Embryonic facial prominence (tissue), 1 donor: ENCODE results near the gene COPZ1.
"Not testable (repeated sequence)": the region's sequence is repeated elsewhere in the genome, so short reads cannot be mapped to it uniquely, and the experiment has no call there.

Experiments
- DNase-seq: peaks from one replicate; pipeline ENCODE4 v3.0.0-alpha.2; 2016; ENCODE audit errors: extremely low spot score

Gene COPZ1

DNA sequence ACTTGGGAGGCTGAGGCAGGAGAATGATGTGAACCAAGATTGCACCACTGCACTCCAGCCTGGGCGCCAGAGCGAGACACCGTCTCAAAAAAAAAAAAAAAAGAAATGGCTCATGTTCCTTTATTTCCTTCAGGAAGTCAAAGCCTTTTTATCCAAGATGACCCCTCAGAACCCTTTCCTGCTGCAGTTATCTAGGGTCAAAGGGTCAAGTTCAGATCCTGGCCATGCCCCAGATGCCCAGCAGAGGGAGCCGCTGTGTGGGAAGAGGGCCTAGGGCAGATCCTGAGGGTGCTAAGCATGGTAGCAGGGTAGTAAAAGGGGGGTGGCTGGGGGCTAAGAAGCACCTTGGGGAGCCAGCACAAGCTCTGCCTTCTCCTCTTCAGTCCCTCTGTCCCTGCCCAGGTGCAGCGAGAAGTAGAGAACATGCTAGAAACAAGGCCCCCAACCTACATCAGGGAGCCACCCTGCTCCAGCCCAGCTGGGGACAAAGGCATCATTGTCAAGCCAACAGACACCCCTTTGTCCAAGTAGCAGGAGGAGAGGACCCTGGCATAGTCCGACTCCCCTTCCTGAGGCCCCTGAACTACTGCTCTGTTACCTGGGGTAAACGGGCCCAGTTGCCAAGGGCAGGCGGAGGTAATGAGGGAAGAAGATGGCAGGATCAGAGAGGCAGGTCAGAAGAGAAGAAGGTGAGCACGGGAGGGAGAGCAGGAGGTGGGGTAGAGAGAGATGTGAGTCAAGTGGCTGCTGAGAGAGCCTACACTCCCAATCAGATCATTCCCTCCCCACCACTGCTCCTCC, 30.6 kb upstream of the COPZ1 start:
- DNase-seq, result no peak

DNA sequence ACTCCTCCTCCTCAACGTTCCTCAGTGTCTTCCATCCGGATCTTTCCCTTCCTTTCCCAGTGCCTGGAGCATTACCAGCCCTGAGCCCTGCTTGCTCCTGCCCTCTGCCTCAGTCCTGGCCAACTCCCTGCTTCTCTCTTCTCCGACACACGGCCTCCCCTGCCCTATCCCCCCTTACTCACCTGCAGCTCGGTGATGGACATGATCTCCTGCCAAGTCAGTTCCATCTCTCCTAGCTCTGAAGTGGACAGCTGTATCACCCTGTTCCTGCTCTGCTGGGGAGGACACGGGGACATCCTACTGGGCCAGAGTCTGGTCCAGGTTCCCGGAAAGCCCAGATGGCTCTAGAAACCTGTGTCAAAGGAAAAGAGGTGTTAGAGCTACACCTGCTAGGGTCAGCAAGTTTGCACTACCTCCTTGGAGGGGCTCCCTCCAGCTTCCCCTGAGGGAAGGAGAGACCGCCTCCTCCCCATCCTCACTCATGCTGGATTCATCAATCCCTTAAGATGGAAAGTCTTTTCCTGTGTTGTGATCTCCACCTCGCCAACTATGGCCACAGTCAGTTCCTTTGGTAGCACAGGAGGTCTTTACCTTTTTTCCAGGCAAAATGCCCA, 29.9 kb upstream of the COPZ1 start:
- no peak for DNase-seq

DNA sequence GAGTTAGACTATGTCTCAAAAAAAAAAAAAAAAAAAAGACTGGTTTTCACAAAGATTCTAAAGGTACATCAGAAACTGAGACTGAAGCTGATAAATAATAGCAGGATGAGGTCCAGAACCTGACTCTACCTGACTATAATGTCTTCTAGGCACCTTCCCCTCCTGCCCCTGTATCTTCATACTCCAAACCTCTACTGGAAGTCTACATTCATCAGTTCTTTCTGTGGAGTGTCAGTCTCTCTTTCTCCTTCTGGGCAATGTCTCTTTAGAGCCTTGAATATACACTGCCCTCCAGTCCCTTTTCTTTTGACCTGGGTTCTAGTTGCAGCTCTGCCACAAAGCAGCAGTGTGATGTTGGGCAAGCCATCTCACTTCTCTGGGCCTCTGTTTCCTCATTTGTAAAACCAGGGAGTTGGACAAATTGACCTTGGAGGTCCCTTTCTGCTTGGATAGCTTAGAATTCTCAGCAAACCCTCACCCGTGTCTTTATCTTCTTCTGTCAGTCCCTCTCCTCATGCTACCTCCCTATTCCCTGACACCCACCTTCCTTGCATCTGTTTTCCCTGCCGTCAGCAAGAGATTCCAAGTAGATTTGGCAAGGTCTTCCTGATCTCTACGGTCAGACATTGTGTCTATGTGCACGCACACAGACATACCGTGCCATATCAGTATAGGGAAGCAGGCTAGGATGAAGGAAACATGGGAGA, 28.4 kb upstream of the COPZ1 start:
- DNase-seq, result no peak

DNA sequence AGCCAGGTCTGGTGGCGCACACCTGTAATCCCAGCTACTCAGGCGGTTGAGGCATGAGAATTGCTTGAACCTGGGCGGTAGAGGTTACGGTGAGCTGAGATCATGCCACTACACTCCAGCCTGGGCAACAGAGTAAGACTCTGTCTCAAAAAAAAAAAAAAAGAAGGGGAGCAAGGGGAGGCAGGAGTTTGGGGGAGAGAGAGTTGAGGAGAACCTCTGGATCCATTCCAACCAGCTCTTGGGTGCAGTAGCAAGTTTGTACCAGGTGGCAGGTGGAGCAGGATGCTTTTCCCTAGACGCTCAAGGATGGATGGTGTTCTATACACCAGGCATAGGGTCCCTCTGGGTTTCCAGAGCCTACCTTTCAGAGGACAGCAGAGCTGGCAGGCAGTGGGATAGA, 26.0 kb upstream of the COPZ1 start:
- no peak for DNase-seq

DNA sequence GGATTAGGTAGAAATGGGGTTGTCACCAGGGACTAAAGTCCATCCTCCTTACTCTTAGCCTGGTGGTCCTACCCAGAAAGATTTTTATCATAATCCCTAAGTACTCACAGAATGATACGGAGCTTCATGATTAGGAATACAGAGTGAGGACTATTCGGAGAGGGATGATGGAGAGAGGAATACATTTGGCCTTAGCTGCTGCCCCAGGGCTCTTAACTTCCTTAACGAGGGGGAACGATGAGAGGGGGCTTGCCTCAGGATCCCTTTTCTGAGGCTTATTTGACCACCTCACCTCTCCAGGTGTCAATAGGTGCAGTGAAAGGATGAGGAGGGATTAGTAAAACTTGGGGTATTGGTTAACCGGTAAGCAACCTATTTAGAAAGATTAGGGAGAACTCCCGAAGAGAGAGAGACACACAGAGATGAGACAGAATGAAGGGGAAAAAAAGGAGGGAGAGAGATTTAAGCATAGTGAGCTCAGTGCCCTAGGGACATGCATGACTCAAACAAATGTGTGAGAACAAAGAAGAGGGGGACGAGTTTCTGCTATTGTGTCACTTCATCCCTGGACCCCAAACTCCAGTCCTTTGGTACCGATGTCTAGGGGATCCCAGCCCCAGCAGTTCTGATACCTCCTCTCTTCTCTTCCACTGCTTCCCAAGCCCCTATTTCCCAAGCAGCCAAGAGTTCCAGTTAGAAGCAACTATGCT, 25.3 kb upstream of the COPZ1 start:
- DNase-seq, result no peak

DNA sequence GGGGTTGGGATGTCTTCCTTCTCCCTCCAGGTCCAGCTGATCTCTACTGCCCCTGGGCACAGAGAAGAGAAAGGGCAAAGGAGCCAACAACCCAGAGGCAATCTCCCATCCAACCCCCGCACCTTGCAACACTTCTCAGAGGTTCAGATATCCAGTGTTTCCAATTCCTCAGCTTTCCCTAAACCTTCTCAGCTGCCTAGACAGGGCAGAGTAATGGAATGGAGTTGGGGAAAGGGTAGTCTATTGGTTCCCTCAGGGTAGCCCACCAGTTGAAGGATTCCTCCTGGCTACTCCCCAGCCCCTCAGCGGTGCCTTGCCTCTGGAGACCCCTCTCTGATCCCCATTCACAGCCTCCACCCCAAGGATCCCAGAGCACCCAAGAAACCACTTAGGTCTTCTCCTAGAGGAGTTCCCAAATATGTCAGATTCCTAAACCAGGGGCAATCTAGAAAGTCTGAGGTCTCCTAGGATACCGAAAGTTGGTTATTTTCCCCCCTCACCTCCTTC, 24.7 kb upstream of the COPZ1 start:
- no peak for DNase-seq

DNA sequence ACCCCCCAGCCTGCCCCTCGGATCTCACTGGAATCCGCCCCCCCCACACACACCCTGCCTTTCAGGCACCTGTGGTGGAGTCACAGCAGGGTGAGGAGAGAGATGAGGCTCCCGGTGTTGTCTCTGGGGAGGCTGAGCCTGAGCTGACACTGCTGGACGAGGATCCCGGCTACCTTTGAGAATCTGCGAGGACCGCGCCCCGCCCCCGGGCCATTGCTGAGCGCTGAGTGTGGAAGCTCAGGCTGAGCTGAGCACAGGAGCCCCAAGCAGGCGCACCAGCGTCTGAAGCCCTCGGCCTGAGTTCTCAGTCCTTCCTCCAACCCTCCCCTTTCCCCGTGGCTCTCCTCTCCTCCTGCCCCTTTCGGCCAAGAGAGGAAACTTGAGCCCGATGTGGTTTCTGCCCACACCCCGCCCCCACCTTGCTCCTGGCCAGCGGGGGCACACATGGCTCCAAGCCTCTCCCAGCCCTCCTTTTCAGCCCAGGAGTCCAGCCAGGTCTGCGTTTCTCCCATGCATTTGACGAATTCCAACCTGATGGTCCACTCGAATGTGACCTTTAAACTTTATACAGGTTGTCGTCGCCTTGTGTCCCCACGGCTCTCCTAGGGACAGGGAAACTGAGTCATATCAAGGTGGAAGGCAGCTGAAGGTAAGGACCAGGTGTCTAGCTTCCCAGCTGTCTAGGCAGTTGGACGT, 24.1 kb upstream of the COPZ1 start, which contains the start of gene NFE2:
NFE2 (minus strand) TSS at position 284 of the 696 bp plus-strand sequence. CDS start 5,767 bp downstream, outside the sequence.
- DNase-seq, result no peak

DNA sequence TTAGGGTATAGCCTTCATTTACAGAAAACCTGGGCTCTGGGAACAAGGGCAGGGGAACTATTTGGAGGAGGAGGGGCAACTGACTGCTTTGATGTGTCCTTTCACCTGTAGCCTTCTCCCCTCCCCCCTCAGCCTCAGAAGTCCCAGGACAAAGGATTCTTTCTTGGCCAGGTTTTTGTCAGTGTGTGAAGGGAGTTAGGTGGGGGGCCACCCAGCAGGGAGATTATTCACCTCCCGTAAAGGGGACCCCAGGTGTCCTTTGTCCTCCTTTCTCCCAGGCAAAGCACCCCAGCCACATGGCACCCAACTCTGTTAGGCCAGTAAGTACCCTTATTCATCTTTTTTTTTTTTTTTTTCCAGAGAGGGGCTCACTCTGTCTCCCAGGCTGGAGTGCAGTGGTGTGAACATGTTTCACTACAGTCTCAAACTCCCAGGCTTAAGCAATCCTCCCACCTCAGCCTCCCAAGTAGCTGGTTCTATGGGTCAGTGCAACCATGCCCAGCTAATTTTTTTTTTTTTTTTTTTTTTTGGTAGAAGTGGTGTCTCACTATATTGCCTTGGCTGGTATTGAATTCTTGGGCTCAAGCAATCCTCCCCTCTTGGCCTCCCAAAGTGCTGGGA, 23.4 kb upstream of the COPZ1 start:
- no peak for DNase-seq

DNA sequence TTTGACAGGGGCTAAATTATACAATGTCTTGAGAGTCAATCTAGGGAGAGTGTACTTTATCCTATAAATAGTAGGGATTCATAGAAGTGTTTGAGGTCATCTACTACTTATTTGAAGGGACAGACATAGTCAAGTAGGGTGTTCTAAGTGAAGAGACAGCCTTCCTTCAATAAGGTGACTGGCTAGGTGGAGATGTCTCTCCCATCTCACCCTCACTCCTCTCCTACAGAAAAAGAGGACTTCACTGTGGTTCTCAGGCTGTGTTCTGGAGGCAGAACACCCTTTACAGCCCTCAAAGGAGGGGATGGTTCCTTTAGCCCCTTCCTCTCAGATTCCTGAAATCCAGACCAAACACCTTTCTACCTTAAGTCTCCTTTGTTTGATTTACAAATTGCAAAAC, 21.3 kb upstream of the COPZ1 start:
- no peak for DNase-seq

DNA sequence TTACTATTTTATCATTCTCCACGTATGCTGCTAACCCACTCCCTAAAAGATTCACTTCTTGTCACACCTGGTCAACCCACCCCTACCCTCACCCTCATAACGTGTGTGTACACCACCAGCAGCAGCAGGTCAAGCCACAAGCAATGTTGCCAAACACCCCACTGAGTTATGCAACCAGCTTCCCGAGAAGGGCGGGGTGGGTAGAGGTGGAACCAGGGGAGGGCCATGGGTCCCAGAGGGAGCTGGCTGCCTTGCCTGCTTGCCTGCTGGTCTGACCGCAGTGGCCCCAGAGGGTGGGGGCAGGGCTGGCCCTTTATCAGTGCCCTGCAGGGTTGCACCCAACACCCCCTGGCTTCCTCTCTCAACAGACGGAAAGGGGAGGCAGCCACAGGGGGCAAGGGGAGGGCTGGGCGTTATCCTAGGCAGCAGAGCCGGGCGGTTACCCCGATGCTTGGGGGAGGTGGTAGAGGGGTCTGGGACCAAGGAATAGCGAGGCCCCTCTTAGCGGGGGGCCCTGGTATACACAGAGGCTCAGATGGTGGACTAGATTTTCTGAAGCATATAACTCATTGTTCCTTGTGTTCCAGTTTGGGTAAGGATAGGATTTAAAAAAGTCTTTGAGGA, 20.6 kb upstream of the COPZ1 start:
- no peak for DNase-seq

DNA sequence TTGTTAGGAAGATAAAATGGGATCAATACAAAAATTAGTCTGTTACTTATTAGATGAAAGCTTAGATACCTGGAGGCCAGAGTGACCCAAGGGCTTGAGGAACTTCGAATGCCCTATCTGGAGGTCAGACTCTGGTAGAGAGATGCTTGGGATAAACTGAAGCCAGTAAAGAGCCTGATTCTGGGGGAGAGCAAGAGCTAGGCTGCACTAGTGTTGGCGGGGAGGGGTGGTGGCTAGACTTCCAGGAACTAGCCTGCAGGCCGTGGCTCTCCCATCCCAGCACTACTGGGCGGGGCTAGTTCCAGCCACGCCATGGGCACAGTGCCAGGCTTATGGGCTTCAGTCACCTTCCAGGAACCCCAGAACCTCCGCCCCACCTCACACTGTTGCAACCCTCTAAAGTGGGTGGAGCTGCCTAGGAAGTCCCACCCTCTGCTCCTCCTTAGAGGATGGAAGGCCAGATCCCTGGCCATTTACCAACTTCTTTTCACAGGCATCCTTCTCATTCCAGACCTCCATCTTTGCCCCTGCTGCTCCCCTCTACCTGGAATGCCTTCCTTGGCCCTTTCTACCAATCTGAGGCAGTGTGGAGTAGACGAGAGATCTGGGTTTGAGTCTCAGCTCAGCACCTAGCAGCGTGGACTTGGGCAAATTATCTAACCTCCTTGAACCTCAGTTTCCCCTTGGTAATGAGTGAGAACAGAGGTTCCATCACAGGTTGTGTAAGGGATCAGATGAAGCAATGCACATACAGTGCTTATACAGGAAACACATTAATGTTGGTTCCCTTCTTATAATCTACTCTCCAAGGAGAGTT, 17.8 kb upstream of the COPZ1 start:
- DNase-seq, result no peak

DNA sequence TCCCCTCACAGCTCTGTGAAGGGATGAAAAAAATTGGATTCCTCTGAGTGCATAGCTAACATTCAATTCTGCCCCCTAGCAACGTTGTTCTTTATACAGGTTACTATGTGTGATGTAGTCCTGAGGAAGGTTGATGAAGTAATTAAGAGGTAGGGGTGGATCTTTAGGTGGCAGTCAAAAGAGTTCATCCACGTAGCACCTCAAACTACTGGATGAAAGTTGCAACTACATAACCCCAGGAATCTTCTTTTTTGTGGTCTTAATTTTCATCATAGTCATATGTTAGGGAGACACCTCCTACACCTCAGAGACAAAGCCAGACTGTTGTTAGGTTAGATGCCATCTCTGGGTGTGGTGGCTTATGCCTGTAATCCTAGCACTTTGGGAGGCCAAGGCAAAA, 13.9 kb upstream of the COPZ1 start:
- DNase-seq, result no peak

DNA sequence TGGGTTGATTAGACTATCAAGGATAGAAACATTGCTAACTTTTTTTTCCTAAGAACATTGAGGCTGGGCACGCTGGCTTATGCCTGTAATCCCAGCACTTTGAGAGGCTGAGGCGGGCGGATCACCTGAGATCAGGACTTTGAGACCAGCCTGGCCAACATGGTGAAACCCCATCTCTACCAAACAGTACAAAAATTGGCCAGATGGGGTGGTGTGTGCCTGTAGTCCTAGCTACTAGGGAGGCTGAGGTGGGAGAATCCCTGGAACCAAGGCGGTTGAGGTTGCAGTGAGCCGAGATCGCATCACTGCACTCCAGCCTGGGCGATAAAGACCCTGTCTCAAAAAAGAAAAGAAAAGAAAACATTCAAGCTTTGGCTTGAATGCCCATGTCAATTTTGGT, 12.6 kb upstream of the COPZ1 start:
- not testable (repeated sequence) for DNase-seq

DNA sequence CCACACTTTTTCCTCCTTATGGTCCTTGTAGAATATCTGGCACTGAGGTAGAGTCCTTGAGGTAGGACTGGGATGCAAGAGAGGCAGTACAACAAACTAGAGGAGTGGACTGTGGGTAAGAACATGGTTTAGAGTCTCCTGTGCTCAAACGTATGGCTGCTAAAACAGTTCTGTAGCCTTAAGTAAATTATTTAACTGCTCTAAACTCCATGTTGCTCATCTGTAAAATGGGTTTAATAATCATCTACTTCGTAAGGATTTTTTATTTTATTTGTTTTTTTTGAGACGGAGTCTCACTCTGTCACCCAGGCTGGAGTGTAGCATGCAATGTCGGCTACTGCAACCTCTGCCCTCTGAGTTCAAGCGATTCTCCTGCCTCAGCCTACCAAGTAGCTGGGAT, 3.6 kb upstream of the COPZ1 start:
- DNase-seq, result no peak

DNA sequence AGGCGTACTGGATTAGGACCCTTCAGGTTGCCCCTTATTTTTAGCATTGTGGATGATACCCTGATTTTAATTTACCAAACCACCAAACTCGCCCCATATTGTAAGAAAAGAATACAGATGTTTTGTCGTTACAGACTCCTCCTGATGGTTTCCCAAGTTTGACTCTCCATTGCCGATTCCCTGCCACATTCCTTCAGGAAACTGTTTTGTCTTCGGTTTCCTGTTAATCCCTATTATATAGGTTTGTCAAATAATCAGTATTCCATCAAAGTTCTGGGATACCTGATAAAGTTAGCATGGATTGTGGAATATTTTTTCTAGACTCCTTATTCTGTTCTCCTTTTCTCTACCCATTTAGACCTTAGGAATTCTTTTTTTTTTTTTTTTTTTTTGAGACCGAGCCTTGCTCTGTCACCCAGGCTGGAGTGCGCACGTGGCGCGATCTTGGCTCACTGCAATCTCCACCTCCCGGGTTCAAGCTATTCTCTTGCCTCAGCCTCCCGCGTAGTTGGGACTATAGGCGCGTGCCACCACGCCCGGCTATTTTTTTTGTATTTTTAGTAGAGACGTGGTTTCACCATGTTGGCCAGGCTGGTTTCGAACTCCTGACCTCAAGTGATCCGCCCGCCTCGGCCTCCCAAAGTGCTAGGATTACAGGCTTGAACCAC, 645 bp downstream of the COPZ1 start:
- DNase-seq, result not testable (repeated sequence)

DNA sequence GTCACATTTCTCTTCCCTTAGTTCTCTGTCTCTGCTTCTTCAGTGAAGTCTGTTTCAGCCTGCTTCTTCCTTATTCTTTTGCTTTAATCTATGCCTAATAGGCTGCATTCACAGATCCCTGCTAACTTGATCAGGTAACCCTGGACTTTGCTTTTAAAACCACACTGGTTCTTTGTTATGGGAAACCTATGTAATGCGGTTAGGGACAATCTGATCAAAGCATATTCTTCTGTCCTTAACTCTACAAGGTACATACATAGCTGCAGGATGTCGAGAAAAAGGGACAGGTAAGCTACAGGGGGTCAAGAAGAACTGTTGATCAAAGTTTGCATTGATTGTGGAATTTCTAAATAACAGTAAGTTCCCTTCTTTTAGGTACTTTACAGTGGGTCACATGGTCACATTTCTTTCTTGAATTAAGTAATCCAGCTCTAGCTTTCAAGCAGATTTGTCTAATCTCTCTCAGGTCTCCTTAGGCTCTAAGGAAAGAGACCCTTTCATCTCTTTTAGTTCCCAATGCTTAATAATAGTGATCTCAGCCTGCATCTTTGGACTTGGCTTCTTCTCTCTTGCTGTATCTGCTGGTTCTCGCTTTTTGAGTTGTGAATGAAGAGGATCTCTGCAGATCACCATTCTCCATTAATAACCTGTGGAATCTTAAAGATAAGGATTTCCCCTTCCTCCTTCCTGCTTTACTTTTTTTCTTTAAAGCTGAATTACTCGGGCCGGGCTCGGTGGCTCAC, 3.8 kb downstream of the COPZ1 start:
- no peak for DNase-seq

DNA sequence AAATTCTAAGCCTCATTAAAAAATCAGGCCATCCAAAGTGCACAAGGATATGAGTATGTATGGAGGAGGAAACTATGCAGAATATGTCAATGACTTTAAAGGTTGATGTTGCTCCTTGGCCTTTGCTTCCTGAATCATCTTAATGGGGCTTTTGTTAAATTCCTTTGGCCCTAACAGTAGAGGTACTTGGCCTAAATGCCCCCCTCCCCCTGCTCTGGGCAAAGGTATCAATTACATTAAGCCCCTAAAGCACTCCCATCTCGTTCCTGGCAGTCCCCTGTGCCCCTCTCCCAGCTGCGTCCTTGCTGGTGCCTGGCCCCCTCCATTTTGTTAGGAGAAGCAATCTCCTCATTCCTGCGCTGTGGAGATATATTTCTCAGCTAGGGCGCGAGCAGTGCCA, 4.8 kb downstream of the COPZ1 start:
- no peak for DNase-seq

DNA sequence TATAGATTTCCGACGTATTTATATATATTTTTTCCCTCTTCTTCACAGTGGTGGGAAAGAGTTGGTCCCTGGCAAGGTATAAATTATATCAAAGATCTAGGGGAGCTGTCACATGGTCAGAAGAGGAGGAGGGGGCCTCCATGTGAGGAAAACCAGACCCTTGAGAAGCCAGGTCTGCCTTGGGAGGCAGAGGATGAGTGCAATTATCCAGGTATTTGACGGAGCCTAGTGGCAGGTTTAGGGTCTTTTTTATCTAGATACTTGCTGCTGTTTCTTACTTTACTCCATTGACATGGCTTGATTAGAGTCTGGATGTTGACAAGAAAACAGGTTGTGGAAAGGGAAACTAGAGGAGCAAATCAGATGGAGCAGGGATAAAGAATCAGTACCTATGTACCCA, 5.5 kb downstream of the COPZ1 start:
- no peak for DNase-seq
